ENCODE data around the gene AP4M1.
"Not testable (repeated sequence)": the region's sequence is repeated elsewhere in the genome, so short reads cannot be mapped to it uniquely, and the experiment has no call there.

AP4M1 gene

GRCh38 chr7:100109521-100110163 lies 8.2 kb downstream of the AP4M1 start:
- DNase-seq = no peak

GRCh38 chr7:100111156-100111555 lies 9.7 kb downstream of the AP4M1 start:
- DNase-seq = no peak

- no peak for DNase-seq
These were observed 10.5 kb downstream of the AP4M1 start for GRCh38 chr7:100111914-100112313.

- no peak for DNase-seq
These were observed 13.6 kb downstream of the AP4M1 start for GRCh38 chr7:100115026-100115425.

- DNase-seq = no peak
These were observed 17.1 kb downstream of the AP4M1 start for GRCh38 chr7:100118388-100119071.

GRCh38 chr7:100119072-100119969 lies 17.9 kb downstream of the AP4M1 start, which contains the start of the genes CNPY4 and TAF6:
Gene CNPY4 (plus strand): TSS chr7:100119634. CDS start chr7:100119745, 111 bp downstream.
Gene TAF6 (minus strand): TSS chr7:100119358. CDS start chr7:100114209, 5,149 bp downstream.
- peak; percentile 57 for DNase-seq

- DNase-seq = no peak
These were observed 18.7 kb downstream of the AP4M1 start for GRCh38 chr7:100119970-100120732.

- DNase-seq = no peak
These were observed 19.2 kb downstream of the AP4M1 start for GRCh38 chr7:100120733-100121036.

GRCh38 chr7:100122067-100122466 lies 20.6 kb downstream of the AP4M1 start:
- DNase-seq = no peak

GRCh38 chr7:100122568-100122967 lies 21.1 kb downstream of the AP4M1 start:
- no peak for DNase-seq

- no peak for DNase-seq
These were observed 23.1 kb downstream of the AP4M1 start for GRCh38 chr7:100124301-100125230.

- DNase-seq = no peak
These were observed 24.9 kb downstream of the AP4M1 start for GRCh38 chr7:100126239-100126930.

GRCh38 chr7:100126931-100127865 lies 25.8 kb downstream of the AP4M1 start, which contains the start of gene MBLAC1:
Gene MBLAC1 (plus strand): TSS chr7:100126967. CDS start chr7:100127396, 429 bp downstream.
- DNase-seq = peak; percentile 44

- no peak for DNase-seq
These were observed 26.6 kb downstream of the AP4M1 start for GRCh38 chr7:100127866-100128636.

GRCh38 chr7:100128637-100128963 lies 27.2 kb downstream of the AP4M1 start:
- no peak for DNase-seq

GRCh38 chr7:100130220-100130607 lies 28.8 kb downstream of the AP4M1 start:
- DNase-seq = not testable (repeated sequence)

- DNase-seq = no peak
These were observed 29.4 kb downstream of the AP4M1 start for GRCh38 chr7:100130608-100131453.

GRCh38 chr7:100132126-100132525 lies 30.7 kb downstream of the AP4M1 start:
- DNase-seq = no peak

Measured in SIG-M5 (cell line).